H1 (cell line): ENCODE results near the gene RNF214. TPM values are rescaled to one million over a fixed set of nuclear protein-coding genes. Genes with fewer than 3 reads are reported as not detected.
"Not testable (repeated sequence)": the region's sequence is repeated elsewhere in the genome, so short reads cannot be mapped to it uniquely, and the experiment has no call there.

Source experiments
- CTCF ChIA-PET: fragments of 300-600 bp; sonication (Branson Sonifier 250); formaldehyde crosslinking; loops from one replicate; lab custom pipeline; 2021; ENCODE audit not compliant: partially characterized antibody; lab: Charles Lee
- POLR2A ChIA-PET: fragments of 300-600 bp; sonication (Branson Sonifier 250); formaldehyde crosslinking; loops from one replicate; lab custom pipeline; 2021; ENCODE audit warnings: inconsistent platforms; ENCODE audit not compliant: partially characterized antibody; lab: Charles Lee
- DNase-seq, 2 experiments: peaks; one replicate each; pipeline versions ENCODE4 v3.0.0 to v3.0.0-alpha.2; 2010 to 2022; ENCODE audit warnings: low spot score in 2 of 2, low read depth in 1 of 2, mixed read lengths in 1 of 2
- FAIRE-seq: peaks from 2 replicates; lab custom pipeline; 2011; peaks lifted over from hg19 to GRCh38; lab: Jason Lieb, UNC
- H2AFZ ChIP-seq: 2 replicates; pipeline ENCODE4 v1.8.1; 2012; ENCODE audit warnings: low read length, inconsistent platforms
- H2AK5ac ChIP-seq: 2 replicates; pipeline ENCODE4 v1.6.1; 2013; ENCODE audit warnings: low read depth, low read length
- H2BK120ac ChIP-seq: replicated peaks from 2 replicates; pipeline ENCODE3; 2013; ENCODE audit warnings: low read depth, low read length, inconsistent platforms
- H2BK12ac ChIP-seq: 2 replicates; pipeline ENCODE4 v1.6.1; 2013; ENCODE audit warnings: low read depth, low read length
- H2BK15ac ChIP-seq: 2 replicates; pipeline ENCODE4 v1.6.1; 2013; ENCODE audit warnings: low read length
- H2BK20ac ChIP-seq: 2 replicates; pipeline ENCODE4 v1.6.1; 2013; ENCODE audit warnings: low read length
- H2BK5ac ChIP-seq: 2 replicates; pipeline ENCODE4 v1.6.1; 2013; ENCODE audit warnings: low read depth, low read length
- H3K14ac ChIP-seq: 2 replicates; pipeline ENCODE4 v1.6.1; 2013; ENCODE audit warnings: inconsistent platforms; ENCODE audit not compliant: insufficient read length
- H3K18ac ChIP-seq: 2 replicates; pipeline ENCODE4 v1.6.1; 2013; ENCODE audit warnings: low read length; ENCODE audit errors: extremely low read depth
- H3K23ac ChIP-seq: 2 replicates; pipeline ENCODE4 v1.6.1; 2013; ENCODE audit warnings: inconsistent platforms; ENCODE audit not compliant: insufficient read length
- H3K23me2 ChIP-seq: 2 replicates; pipeline ENCODE4 v1.6.1; 2013; ENCODE audit warnings: low read depth, low read length
- H3K27ac ChIP-seq: 2 replicates; pipeline ENCODE4 v1.6.1; 2011; ENCODE audit warnings: low read depth, low read length, inconsistent platforms
- H3K27me3 ChIP-seq, 4 experiments: replicated peaks in 1 of 4; 1 replicate in 1 of 4; 2 replicates in 3 of 4; pipeline versions ENCODE4 v1.6.1 to v1.8.1; 2011 to 2013; ENCODE audit warnings: low read length in 3 of 4, mild to moderate bottlenecking in 3 of 4, inconsistent platforms in 2 of 4, mixed read lengths in 2 of 4, moderate library complexity in 1 of 4; ENCODE audit not compliant: control insufficient read depth in 3 of 4, insufficient read depth in 3 of 4; ENCODE audit errors: extremely low read depth in 1 of 4
- H3K36me3 ChIP-seq, 4 experiments: 2 replicates each; pipeline versions ENCODE4 v1.6.1 to v1.8.1; 2011 to 2013; ENCODE audit warnings: mild to moderate bottlenecking in 4 of 4, low read length in 3 of 4, moderate library complexity in 2 of 4, control low read depth in 1 of 4, inconsistent platforms in 1 of 4; ENCODE audit not compliant: insufficient read depth in 4 of 4, control insufficient read depth in 2 of 4
- H3K4ac ChIP-seq: replicated peaks from 2 replicates; pipeline ENCODE3; 2013; ENCODE audit warnings: low read length, low read depth, mixed read lengths, inconsistent platforms; ENCODE audit not compliant: insufficient read length
- H3K4me1 ChIP-seq, 4 experiments: replicated peaks in 1 of 4; 1 replicate in 1 of 4; 2 replicates in 3 of 4; pipeline versions ENCODE4 v1.6.1 to v1.8.1; 2011 to 2013; ENCODE audit warnings: low read length in 3 of 4, inconsistent platforms in 2 of 4, mixed read lengths in 1 of 4; ENCODE audit not compliant: insufficient read depth in 4 of 4, control insufficient read depth in 3 of 4
- H3K4me2 ChIP-seq, 2 experiments: 2 replicates each; pipeline versions ENCODE4 v1.6.1 to v1.8.1; 2011 to 2013; ENCODE audit warnings: low read depth in 2 of 2, low read length in 2 of 2, control low read depth in 1 of 2, inconsistent platforms in 1 of 2, mild to moderate bottlenecking in 1 of 2; ENCODE audit not compliant: insufficient read depth in 1 of 2
- H3K4me3 ChIP-seq, 4 experiments: fragments of 200-600, 300-600 bp in 1 of 4; sonication (generic), shearing (Covaris generic), sonication (Bioruptor Twin) in 1 of 4; 2 replicates each; pipeline versions ENCODE4 v1.5.1 to v1.8.1; 2011 to 2016; ENCODE audit warnings: low read length in 4 of 4, low read depth in 3 of 4, control low read depth in 2 of 4, inconsistent platforms in 2 of 4, mild to moderate bottlenecking in 2 of 4, mixed read lengths in 1 of 4, moderate library complexity in 1 of 4; ENCODE audit not compliant: insufficient read depth in 2 of 4; ENCODE audit errors: extremely low read depth in 1 of 4
- H3K56ac ChIP-seq: replicated peaks from 2 replicates; pipeline ENCODE3; 2013; ENCODE audit warnings: low read depth, mild to moderate bottlenecking, mixed read lengths, low read length, inconsistent platforms; ENCODE audit not compliant: insufficient read length
- H3K79me1 ChIP-seq: 2 replicates; pipeline ENCODE4 v1.6.1; 2013; ENCODE audit warnings: low read depth, low read length, control low read depth
- H3K79me2 ChIP-seq, 2 experiments: 2 replicates each; pipeline versions ENCODE4 v1.6.1 to v1.8.1; 2012 to 2013; ENCODE audit warnings: low read length in 2 of 2, mild to moderate bottlenecking in 2 of 2, inconsistent platforms in 1 of 2; ENCODE audit not compliant: insufficient read depth in 2 of 2, control insufficient read depth in 1 of 2
- H3K9ac ChIP-seq, 4 experiments: replicated peaks in 1 of 4; 1 replicate in 1 of 4; 2 replicates in 3 of 4; pipeline versions ENCODE4 v1.6.1 to v1.8.1; 2011 to 2013; ENCODE audit warnings: low read depth in 3 of 4, low read length in 3 of 4, control low read depth in 2 of 4, mild to moderate bottlenecking in 2 of 4, moderate library complexity in 2 of 4, inconsistent platforms in 1 of 4; ENCODE audit errors: extremely low read depth in 1 of 4
- H3K9me3 ChIP-seq, 2 experiments: 2 replicates each; pipeline versions ENCODE4 v1.6.1 to v1.8.1; 2012 to 2013; ENCODE audit warnings: mild to moderate bottlenecking in 2 of 2, moderate library complexity in 2 of 2, control low read depth in 1 of 2, inconsistent platforms in 1 of 2, low read depth in 1 of 2, low read length in 1 of 2, mixed read lengths in 1 of 2; ENCODE audit not compliant: insufficient read depth in 2 of 2
- H4K20me1 ChIP-seq, 2 experiments: replicated peaks in 1 of 2; 2 replicates each; pipeline versions ENCODE3 to v1.8.1; 2011 to 2013; ENCODE audit warnings: inconsistent platforms in 2 of 2, low read length in 2 of 2, mild to moderate bottlenecking in 1 of 2; ENCODE audit not compliant: insufficient read depth in 2 of 2, control insufficient read depth in 1 of 2
- H4K5ac ChIP-seq: 2 replicates; pipeline ENCODE4 v1.6.1; 2013; ENCODE audit warnings: low read length, low read depth, mixed read lengths, inconsistent platforms; ENCODE audit not compliant: insufficient read length
- H4K8ac ChIP-seq: 2 replicates; pipeline ENCODE4 v1.8.0; 2013; ENCODE audit warnings: mild to moderate bottlenecking, moderate library complexity, low read length, inconsistent platforms; ENCODE audit not compliant: insufficient read depth; ENCODE audit errors: extremely low read depth
- H4K91ac ChIP-seq: replicated peaks from 2 replicates; pipeline ENCODE3; 2013; ENCODE audit warnings: low read length, mixed read lengths, inconsistent platforms; ENCODE audit not compliant: insufficient read length
- WGBS, 2 experiments: shearing (Covaris generic) in 1 of 2; methylation state at CpG; one replicate each; pipeline versions ENCODE4 v1.1.6 to v1.1.7; 2013 to 2015; ENCODE audit warnings: low lambda C conversion rate in 2 of 2, mixed read lengths in 2 of 2, inconsistent platforms in 1 of 2, low coverage in 1 of 2, missing lambda C conversion rate in 1 of 2; ENCODE audit not compliant: insufficient replicate concordance in 2 of 2, insufficient coverage in 1 of 2, insufficient read length in 1 of 2; ENCODE audit errors: extremely low coverage in 1 of 2, missing lambda C conversion rate in 1 of 2; 5-methylcytosine and 5-hydroxymethylcytosine counted together
- polyA plus RNA-seq, 7 experiments: library from polyadenylated mRNA; depleted of rRNA in 3 of 7; stranded (reverse) in 5 of 7; unstranded in 2 of 7; fragments of >200 nt in 5 of 7; fragments of 200-250 nt in 2 of 7; gene quantifications; 1 replicate in 5 of 7; 2 replicates in 1 of 7; 4 replicates in 1 of 7; pipeline versions ENCODE4 v1.2.1 to v1.2.3, GENCODE V29; 2011 to 2013; ENCODE audit warnings: missing spikeins in 2 of 7, mixed read lengths in 2 of 7
- total RNA-seq: library from RNA; stranded (reverse); fragmentation: NEBNext Ultra II Directional; extraction: Animal tissue kit (Norgen Biotek cat#: 25700); gene quantifications from 2 replicates; pipeline ENCODE4 v1.2.1, GENCODE V29; 2021

RNF214 gene
- total and polyA plus RNA-seq, 2 of the 8 experiments (the other 6 are each of a cell fraction or from before 2014, with no cell fraction given) = 34.9 to 35.6 TPM

DNA sequence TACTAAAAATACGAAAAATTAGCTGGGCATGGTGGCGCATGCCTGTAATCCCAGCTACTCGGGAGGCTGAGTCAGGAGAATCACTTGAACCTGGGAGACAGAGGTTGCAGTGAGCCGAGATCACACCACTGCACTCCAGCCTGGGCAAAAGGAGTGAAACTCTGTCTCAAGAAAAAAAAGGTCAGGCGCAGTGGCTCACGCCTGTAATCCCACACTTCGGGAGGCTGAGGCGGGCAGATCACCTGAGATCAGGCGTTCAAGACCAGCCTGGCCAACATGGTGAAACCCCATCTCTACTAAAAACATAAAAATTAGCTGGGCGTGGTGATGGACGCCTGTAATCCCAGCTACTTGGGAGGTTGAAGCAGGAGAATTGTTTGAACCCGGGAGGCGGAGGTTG, 49.3 kb upstream of the RNF214 start:
- H3K4ac ChIP-seq, H3K36me3 ChIP-seq, H2AK5ac ChIP-seq, H3K79me1 ChIP-seq, H2BK20ac ChIP-seq, H3K27me3 ChIP-seq, FAIRE-seq, H3K4me3 ChIP-seq, H4K8ac ChIP-seq, H3K79me2 ChIP-seq, H2AFZ ChIP-seq, H3K18ac ChIP-seq, H4K5ac ChIP-seq, H3K56ac ChIP-seq, H2BK120ac ChIP-seq, H3K4me2 ChIP-seq, H3K27ac ChIP-seq, H3K23me2 ChIP-seq, H3K14ac ChIP-seq, H3K23ac ChIP-seq, H2BK12ac ChIP-seq, H2BK5ac ChIP-seq, H4K91ac ChIP-seq, H4K20me1 ChIP-seq, DNase-seq, H3K9ac ChIP-seq, H2BK15ac ChIP-seq, H3K9me3 ChIP-seq: not testable (repeated sequence)
- ChIA-PET POLR2A (interaction anchor here (0.6 to 12.6 kb wide), 3 partner anchors 18 to 39 kb away, joined by 4 to 153 read pairs (median 7); partner anchors contain the start of genes PAFAH1B2 and TAGLN), CTCF (interaction anchor here (1.2 to 14.0 kb wide), 5 partner anchors 13 to 347 kb away, joined by 3 to 359 read pairs (median 28); partner anchors contain the start of genes PCSK7, RNF214 and TAGLN)
- WGBS, 2 experiments = 94% methylated on average over 13 of the region's 13 CpGs; no CpG with 5 or more reads in 1 of the 2 experiments
- H3K4me1 ChIP-seq = peaks cover 4 to 14% (median 12%) of the 10 kb centered on the region in 4 experiments
